PC-9 (cell line): ENCODE measurements around the gene MOB3B. TPM values are rescaled to one million over a fixed set of nuclear protein-coding genes. Genes with fewer than 3 reads are reported as not detected.

Experiments
- BruUV-seq: library from RNA; stranded (reverse); fragments of 400-500 nt; replicated peaks from 2 replicates; lab custom pipeline; 2021; lab: Mats Ljungman, UMichigan
- CTCF ChIA-PET: fragments of 300-600 bp; sonication (Branson Sonifier 250); formaldehyde crosslinking; loops from one replicate; lab custom pipeline; 2022; ENCODE audit warnings: antibody characterized with exemption; lab: Charles Lee
- POLR2A ChIA-PET: fragments of 300-600 bp; sonication (Branson Sonifier 250); formaldehyde crosslinking; loops from one replicate; lab custom pipeline; 2022; ENCODE audit warnings: antibody characterized with exemption; ENCODE audit not compliant: unreplicated experiment; lab: Charles Lee
- DNase-seq, 2 experiments: peaks; one replicate each; pipeline versions ENCODE4 v3.0.0 to v3.0.0-alpha.2; 2015 to 2022; ENCODE audit warnings: mixed read lengths in 1 of 2
- H2AFZ ChIP-seq: fragments of 200-600 bp; sonication (generic); 2 replicates; pipeline ENCODE4 v1.8.1; 2017; ENCODE audit warnings: antibody characterized with exemption
- H3F3A ChIP-seq: fragments of 200-600 bp; sonication (generic); 2 replicates; pipeline ENCODE4 v1.8.1; 2017; ENCODE audit warnings: antibody characterized with exemption, mild to moderate bottlenecking, low read depth; ENCODE audit not compliant: insufficient read depth
- H3K27ac ChIP-seq: fragments of 200-600 bp; sonication (generic); 2 replicates; pipeline ENCODE4 v1.6.1; 2016; ENCODE audit warnings: mixed run types
- H3K27me3 ChIP-seq: fragments of 200-600 bp; sonication (generic); 2 replicates; pipeline ENCODE4 v1.6.1; 2016; ENCODE audit warnings: low read depth, mixed run types; ENCODE audit not compliant: insufficient read depth
- H3K36me3 ChIP-seq: fragments of 200-600 bp; sonication (generic); 2 replicates; pipeline ENCODE4 v1.6.1; 2016; ENCODE audit warnings: low read depth, mixed run types
- H3K4me1 ChIP-seq: fragments of 200-600 bp; sonication (generic); replicated peaks from 2 replicates; pipeline ENCODE4 v1.6.1; 2016; ENCODE audit warnings: mixed run types; ENCODE audit not compliant: insufficient read depth
- H3K4me2 ChIP-seq: fragments of 200-600 bp; sonication (generic); 2 replicates; pipeline ENCODE4 v1.6.1; 2017; ENCODE audit warnings: mixed run types
- H3K4me3 ChIP-seq: fragments of 200-600 bp; sonication (generic); 2 replicates; pipeline ENCODE4 v1.6.1; 2016; ENCODE audit warnings: mixed run types
- H3K79me2 ChIP-seq: fragments of 200-600 bp; sonication (generic); 2 replicates; pipeline ENCODE4 v1.6.1; 2017; ENCODE audit warnings: low read depth, mixed run types
- H3K9me2 ChIP-seq: fragments of 200-600 bp; sonication (generic); 2 replicates; pipeline ENCODE4 v1.8.1; 2017; ENCODE audit warnings: mild to moderate bottlenecking; ENCODE audit not compliant: insufficient read depth
- H3K9me3 ChIP-seq: fragments of 200-600 bp; sonication (generic); 2 replicates; pipeline ENCODE4 v1.8.1; 2016; ENCODE audit warnings: low read depth; ENCODE audit not compliant: insufficient read depth
- H4K20me1 ChIP-seq: fragments of 200-600 bp; sonication (generic); 2 replicates; pipeline ENCODE4 v1.8.1; 2017; ENCODE audit not compliant: insufficient read depth
- EZH2 ChIP-seq: fragments of 200-600 bp; sonication (generic); IDR thresholded peaks from 2 replicates; pipeline ENCODE4 v1.8.0; 2017; ENCODE audit warnings: antibody characterized with exemption, low read depth
- intact Hi-C: fragments of 100-400 bp; cut with micrococcal nuclease; formaldehyde crosslinking; loops from one replicate; pipeline ENCODE4 v1.10.0; 2022; ENCODE audit not compliant: unreplicated experiment
- total RNA-seq: library from RNA; stranded (reverse); gene quantifications from 2 replicates; pipeline ENCODE4 v1.2.3, GENCODE V29; 2021
- TF ChIP-seq, protein P1 (sequence below): fragments of 200-600 bp; sonication (generic); conservative IDR thresholded peaks from 2 replicates; pipeline ENCODE4 v1.6.1; 2017; ENCODE audit warnings: mixed run types, antibody characterized with exemption, mild to moderate bottlenecking, moderate library complexity

The MOB3B gene
- total RNA-seq, 1 experiment from 2014 or later = 4.4 TPM

DNA sequence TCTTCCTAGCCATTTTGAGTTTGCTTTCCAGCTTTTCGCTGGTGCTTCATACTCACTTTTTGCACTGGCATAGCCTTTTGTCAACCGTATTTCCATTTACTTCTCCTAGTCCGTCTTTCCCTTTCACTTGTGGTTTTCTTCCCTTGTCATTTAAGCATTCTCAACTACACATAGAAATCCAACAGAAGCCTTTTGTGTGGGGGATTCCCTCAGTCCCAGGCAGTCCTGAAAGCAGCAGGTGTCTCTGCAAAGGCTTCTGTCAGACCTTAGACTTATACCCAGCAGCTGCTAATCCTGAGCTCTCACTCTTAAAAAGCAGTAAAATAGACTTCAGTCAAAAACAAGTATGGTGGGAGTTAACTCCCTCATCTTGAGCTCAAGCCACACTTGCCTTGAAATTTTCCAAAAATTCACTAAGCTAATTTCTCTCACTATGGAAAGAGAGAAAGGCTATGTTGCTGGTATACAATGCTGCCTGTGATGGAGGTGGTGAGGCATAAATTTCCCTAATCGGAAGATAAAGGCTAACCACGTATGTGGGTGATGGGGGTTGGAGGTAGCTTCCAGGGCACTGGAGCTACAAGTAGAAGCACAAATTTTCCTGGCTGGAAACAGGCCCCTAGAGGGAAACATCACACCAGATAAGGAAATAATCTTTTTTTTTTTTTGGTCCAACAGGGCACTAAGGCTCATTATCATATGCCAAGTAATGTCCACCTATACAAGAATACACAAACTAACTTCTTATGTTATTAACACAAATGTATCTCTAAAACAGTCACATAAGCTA is 40.3 kb downstream of the MOB3B start:
- CTCF ChIA-PET = no interaction called here
- Histone ChIP-seq H4K20me1 (no peaks in the 10 kb centered on the region), H3K4me3 (no peak overlapping the region), H3K27me3 (no peaks in the 10 kb centered on the region), H3K36me3 (no peaks in the 10 kb centered on the region), H3K9me3 (no peaks in the 10 kb centered on the region), H3K4me2 (no peak overlapping the region), H3K27ac (no peak overlapping the region), H3K79me2 (no peaks in the 10 kb centered on the region), H3K4me1 (no peaks in the 10 kb centered on the region), H3K9me2 (no peaks in the 10 kb centered on the region), H3F3A (no peaks in the 10 kb centered on the region), H2AFZ (no peak overlapping the region)
- intact Hi-C loops = no loop called here
- POLR2A ChIA-PET = no interaction called here
- BruUV-seq = no TSS peak
- TF ChIP-seq EZH2 = no peak
- TF ChIP-seq, protein P1, sequence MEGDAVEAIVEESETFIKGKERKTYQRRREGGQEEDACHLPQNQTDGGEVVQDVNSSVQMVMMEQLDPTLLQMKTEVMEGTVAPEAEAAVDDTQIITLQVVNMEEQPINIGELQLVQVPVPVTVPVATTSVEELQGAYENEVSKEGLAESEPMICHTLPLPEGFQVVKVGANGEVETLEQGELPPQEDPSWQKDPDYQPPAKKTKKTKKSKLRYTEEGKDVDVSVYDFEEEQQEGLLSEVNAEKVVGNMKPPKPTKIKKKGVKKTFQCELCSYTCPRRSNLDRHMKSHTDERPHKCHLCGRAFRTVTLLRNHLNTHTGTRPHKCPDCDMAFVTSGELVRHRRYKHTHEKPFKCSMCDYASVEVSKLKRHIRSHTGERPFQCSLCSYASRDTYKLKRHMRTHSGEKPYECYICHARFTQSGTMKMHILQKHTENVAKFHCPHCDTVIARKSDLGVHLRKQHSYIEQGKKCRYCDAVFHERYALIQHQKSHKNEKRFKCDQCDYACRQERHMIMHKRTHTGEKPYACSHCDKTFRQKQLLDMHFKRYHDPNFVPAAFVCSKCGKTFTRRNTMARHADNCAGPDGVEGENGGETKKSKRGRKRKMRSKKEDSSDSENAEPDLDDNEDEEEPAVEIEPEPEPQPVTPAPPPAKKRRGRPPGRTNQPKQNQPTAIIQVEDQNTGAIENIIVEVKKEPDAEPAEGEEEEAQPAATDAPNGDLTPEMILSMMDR = no peak
- DNase-seq = no peak

DNA sequence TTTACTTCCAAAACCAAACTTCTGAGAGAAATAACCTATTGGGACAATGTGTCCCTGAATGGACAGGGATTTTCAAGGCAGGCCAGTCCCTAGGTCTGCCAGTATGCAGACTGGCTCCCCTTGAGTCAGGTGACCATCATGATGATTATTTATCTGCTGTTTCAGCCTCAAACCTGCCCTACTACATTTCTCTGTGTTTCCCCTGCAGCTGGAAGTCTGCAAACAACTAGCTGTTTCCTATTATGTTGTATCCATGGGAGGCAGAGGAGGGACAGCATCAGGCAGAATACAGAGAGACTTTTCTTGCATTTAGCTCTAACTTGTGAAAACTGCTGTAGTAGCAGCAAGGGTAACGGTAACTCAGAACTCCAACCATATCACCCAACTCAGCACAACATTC is 41.7 kb downstream of the MOB3B start:
- CTCF ChIA-PET = no interaction called here
- H3K27me3 ChIP-seq = no peaks in the 10 kb centered on the region
- peak in 1 of 2 experiments; percentile 6 for DNase-seq
- TF ChIP-seq, protein P1 = no peak
- no peak for TF ChIP-seq EZH2
- no peaks in the 10 kb centered on the region for H3K9me3 ChIP-seq
- H4K20me1 ChIP-seq = no peaks in the 10 kb centered on the region
- H3K27ac ChIP-seq = no peak overlapping the region
- H3K9me2 ChIP-seq = no peaks in the 10 kb centered on the region
- H3K4me1 ChIP-seq = no peaks in the 10 kb centered on the region
- no peaks in the 10 kb centered on the region for H3K79me2 ChIP-seq
- POLR2A ChIA-PET = interaction anchor here (0.6 kb wide), 2 partner anchors 102 to 1789 kb away, joined by 3 to 5 read pairs; no protein-coding TSS in a partner anchor
- H3K4me2 ChIP-seq = no peak overlapping the region
- H3F3A ChIP-seq = no peaks in the 10 kb centered on the region
- no peak overlapping the region for H3K4me3 ChIP-seq
- no peak overlapping the region for H2AFZ ChIP-seq
- no TSS peak for BruUV-seq
- H3K36me3 ChIP-seq = no peaks in the 10 kb centered on the region
- intact Hi-C loops = no loop called here

DNA sequence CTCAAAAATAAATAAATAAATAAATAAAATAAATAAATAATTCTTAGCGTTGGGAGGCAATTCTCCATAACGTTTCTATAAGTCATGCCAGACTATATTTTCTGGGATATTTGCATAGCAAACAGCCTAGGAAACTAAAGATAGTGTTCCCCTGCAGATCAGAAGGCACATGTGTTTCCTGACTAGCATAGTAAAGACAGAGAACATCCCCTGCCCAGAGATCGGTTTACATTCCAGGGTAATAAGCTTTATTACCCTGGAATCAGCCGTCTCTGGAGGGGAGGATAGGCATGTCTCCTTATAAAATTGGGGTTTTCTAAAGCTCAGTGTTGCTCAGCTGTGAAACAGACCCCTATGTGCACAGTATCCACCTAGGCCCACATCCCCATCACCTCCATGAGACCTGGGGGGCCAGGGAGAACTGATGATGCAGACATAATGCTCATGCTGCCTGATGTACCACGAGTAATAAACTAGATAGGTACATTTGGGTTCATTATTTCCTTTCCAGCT is 42.4 kb downstream of the MOB3B start:
- H3K27me3 ChIP-seq = no peaks in the 10 kb centered on the region
- no peak overlapping the region for H3K27ac ChIP-seq
- no peaks in the 10 kb centered on the region for H3K9me2 ChIP-seq
- H3K79me2 ChIP-seq = no peaks in the 10 kb centered on the region
- POLR2A ChIA-PET = no interaction called here
- no peaks in the 10 kb centered on the region for H3K4me1 ChIP-seq
- no TSS peak for BruUV-seq
- H3F3A ChIP-seq = no peaks in the 10 kb centered on the region
- no peaks in the 10 kb centered on the region for H3K36me3 ChIP-seq
- TF ChIP-seq, protein P1 = no peak
- no peak for TF ChIP-seq EZH2
- CTCF ChIA-PET = no interaction called here
- no peaks in the 10 kb centered on the region for H3K9me3 ChIP-seq
- intact Hi-C loops = no loop called here
- no peaks in the 10 kb centered on the region for H4K20me1 ChIP-seq
- no peak for DNase-seq
- no peak overlapping the region for H2AFZ ChIP-seq
- no peak overlapping the region for H3K4me3 ChIP-seq
- no peak overlapping the region for H3K4me2 ChIP-seq
